Activated T-cell treated with anti-CD3 and anti-CD28 coated beads for 24 hours (primary cell): Measurements from ENCODE around the gene PIEZO1.
A peak's percentile ranks its signal among the peaks of the same experiment; 100 is the strongest.

Source experiments
- DNase-seq: peaks from one replicate; pipeline ENCODE4 v3.0.0-alpha.2; 2020; ENCODE audit warnings: low read depth

Gene PIEZO1

GRCh38 chr16:88754109-88754911 is 30.7 kb downstream of the PIEZO1 start:
- no peak for DNase-seq

GRCh38 chr16:88753602-88754001 is 31.4 kb downstream of the PIEZO1 start:
- no peak for DNase-seq

DNA sequence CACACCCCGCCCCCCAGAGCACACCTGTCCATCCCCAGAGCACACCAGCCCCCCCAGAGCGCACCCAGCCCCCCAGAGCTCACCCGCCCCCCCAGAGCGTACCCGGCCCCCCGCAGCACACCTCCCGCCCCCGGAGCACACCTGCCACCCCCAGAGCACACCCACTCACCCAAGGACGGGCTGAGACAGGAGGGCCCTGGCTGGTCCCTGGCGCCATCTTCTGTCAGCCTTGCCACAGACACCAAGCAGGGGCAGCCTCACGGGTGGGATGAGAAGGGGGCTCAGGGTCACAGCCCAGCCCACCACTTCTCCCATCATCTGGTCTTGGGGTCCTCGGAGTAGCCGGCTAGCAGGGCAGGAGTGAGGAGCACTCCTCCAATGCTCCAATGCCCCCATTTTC is 31.8 kb downstream of the PIEZO1 start:
- DNase-seq, result no peak

DNA sequence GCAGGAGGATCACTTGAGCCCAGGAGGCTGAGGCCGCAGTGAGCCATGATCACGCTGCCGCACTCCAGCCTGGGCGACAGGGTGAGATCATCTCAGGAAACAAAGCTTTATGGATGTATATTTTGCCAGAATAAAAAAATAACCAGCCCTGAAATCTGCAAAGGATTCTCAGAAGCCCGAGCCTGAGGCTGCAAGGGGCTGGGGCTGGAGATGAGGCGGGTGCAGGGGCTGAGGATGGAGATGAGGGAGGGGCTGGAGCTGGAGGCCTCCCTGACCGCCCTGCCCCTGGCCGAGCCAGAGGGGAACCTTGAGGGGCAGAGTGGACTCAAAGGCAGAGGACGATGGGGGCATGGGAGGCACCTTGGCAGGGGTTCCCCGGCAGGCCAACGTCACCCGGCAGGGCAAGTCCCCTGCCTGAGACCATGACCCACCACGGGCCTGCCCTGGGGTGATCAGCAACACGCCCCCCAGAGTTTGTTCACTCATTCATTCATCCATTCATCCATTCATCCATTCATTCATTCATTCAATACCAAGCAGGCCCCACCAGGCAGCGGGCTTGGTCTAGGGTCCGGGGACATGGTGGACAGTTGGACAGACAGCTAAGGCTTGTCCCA is 32.5 kb downstream of the PIEZO1 start:
- no peak for DNase-seq

- no peak for DNase-seq
Measured at GRCh38 chr16:88750854-88751253, 34.2 kb downstream of the PIEZO1 start.

DNA sequence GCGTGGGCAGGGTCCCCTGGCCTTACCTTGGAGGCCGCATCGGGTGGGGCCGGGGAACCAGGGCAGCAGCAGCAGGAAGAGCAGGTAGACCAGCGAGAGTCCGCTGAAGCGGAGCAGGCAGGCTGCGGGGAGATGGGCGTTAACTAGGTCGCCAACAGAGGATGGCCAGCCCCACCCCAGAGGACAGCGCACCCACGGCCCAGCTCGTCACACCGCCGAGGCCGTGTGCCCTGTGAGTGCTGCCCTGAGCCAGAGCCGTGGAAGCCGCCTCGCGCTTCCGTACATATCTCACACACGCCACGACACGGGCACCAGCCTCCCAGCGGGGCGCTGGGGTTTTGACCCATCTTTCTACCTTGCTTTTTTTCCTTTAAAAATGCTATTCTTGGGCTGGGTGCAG is 35.7 kb downstream of the PIEZO1 start:
- no peak for DNase-seq

- no peak for DNase-seq
Measured at GRCh38 chr16:88748364-88748763, 36.7 kb downstream of the PIEZO1 start.

GRCh38 chr16:88747588-88748301 is 37.3 kb downstream of the PIEZO1 start:
- no peak for DNase-seq

DNA sequence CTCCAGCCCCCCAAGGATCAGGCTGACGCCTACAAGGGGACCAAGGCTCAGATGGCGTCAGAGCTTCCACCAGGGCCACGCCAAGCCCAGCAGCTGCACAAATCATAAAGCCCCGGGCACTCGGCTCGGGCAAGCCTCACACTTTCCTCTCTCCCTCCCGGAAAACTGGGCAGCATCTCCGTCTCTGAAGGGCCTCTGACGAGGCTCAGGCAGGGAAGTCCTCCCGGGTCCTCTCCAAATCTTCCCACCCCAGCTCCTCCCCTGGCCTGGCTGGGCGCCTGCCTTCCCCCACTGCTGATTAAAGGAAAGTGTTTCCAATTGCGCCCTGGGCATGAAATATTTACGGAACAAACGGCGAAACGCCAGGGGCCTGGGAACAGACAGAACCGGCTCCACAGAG is 38.5 kb downstream of the PIEZO1 start:
- no peak for DNase-seq

GRCh38 chr16:88744577-88745521 is 40.2 kb downstream of the PIEZO1 start:
- DNase-seq, result no peak

- DNase-seq, result peak; percentile 54
Measured at GRCh38 chr16:88743693-88744576, 41.1 kb downstream of the PIEZO1 start.

DNA sequence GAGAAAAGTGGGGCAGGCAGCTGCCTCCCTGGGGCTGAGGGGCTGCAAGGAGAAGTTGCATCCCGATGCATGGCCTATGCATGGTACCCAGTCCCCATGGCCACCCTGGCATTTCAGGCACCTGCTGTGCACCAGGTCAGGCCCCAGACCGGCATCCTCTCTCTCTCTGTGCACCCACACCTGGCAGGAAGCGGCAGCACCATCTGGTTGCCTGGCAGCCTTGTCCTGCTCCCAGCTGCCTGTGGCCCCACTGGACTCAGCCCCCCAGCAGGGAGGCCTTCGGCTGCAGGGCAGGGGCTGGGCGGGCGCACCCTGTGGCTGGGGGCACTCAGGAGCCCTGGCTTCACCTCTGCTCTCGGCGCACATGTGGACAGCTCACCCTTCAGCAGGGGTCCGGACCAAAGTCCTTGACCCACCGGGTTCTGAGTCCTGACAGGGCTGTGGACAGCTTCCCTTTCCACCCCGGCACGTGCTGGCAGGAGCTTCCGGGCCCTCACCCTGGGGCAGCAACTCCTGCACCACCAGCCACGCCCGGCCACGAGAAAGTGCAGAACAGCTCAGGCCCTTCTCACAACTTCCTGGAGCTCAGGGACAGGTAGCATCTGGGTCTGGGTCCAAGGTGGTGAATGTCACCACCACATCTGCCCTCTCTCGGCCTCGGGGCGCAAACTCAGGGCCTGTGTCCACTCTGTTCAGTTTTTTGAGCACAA is 42.0 kb downstream of the PIEZO1 start:
- no peak for DNase-seq

DNA sequence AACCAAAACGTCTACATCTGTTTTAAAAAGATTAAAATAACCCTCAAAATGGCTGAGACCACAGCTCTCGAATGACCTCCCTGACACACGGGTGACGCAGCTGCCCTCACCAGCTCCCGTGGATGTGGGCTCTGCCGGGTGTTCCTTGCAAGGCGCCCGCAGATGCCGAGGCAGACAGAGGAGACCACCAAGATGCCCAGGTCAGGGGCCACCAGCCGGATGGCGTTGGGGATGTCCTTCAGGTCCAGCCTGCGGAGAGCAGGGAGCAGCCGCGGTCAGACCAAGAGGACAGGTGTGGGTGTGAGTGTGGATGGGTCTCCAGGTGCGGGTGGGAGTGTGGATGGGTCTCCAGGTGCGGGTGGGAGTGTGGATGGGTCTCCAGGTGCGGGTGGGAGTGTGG is 43.7 kb downstream of the PIEZO1 start:
- DNase-seq, result no peak

GRCh38 chr16:88740727-88741055 is 44.3 kb downstream of the PIEZO1 start:
- DNase-seq, result no peak

GRCh38 chr16:88739977-88740726 is 44.9 kb downstream of the PIEZO1 start:
- DNase-seq, result no peak

DNA sequence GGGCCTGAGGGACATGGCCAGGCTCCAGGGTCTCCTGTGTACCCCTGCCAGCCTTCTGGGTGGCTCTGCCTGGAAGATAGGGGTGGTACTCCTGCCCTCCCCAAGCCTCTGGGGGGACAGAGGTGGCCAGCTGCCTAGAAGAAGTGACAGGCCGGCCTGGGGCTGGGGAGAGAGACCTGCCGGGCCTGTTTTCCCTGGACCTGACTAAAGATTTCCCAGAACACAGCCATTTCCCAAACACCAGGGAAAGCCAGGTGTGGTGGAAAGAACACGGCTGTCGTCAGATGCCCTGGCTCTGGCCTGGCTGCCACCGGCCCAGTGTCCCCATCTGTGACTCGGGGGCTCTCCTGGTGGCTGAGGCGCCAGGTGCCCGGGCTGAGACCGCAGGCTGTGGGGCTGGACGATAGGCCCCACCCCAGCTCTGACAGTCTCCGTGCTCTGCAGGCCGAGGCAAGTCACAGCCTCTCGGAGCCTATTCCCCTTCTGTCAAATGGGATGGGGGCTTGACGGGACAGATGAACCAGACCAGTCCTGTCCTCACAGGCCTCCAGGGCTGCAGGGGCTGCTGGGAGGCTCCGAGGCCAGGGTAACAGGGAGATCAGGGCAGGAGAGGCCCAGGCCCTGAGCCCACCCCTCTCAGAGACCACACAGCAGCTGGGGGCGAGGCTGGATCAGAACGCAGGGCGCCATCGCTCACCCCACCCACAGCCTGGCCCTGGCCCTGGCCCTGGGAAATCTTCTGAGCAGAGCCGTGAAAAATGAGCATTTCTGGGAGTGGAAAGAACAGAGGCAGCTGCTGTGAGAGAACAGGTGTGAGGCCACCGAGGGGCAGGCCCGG is 45.7 kb downstream of the PIEZO1 start:
- no peak for DNase-seq

DNA sequence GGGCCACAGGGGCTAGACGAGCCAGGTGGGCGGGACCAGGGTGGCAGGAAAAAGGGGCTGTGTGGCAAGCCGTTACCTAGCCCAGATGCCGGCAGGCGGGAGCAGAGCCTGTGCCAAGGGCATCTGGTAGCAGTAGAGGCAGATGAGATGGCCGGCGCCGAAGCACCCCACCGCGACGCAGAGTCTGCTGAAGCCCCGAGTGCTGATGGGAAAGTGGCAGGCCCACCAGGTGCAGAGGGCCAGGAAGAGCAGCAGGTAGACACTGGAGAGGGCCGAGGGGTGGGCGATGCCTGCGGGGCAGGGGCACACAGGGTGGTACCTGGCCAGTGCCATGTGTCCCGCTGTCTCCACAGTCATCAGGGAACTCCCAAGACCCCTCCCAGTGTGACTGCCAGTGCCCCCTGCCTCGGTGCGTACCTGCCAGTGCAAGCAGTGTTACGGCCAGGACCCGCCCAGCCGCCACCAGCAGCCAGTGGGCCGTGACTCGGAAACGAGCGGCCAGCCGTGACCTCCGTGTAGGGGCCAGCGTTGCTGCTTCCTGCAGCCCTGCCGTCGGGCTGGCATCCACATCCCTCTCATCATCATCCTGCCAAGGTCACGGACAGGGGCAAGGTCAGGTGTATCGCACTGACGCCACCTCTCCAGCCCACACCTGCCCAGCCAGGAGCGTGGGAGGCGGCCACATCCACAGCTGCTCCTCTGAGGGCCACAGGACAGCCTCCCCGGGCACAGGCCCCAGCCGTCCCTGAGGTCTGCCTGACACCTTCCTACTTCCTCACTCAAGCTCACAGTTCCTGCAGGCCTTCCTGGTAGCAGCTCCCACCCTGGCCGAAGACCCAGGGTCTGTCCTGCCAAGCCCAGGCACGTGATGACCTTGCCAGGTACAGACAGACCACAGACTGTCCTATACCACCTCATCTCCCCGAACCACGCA is 46.6 kb downstream of the PIEZO1 start:
- DNase-seq, result no peak
